GM12878 (cell line): ENCODE data around the gene MCTS1. TPM values are rescaled to one million over a fixed set of nuclear protein-coding genes. Genes with fewer than 3 reads are reported as not detected.

Experiments
- BCLAF1 ChIP-seq: fragments of 450-650 bp; IDR thresholded peaks from 2 replicates; pipeline ENCODE4 v1.6.1; 2017; ENCODE audit warnings: antibody characterized with exemption, mild to moderate bottlenecking, moderate library complexity
- CBX3 ChIP-seq: fragments of 200-600 bp; sonication (generic); IDR thresholded peaks from 2 replicates; pipeline ENCODE4 v1.6.1; 2016; ENCODE audit warnings: low read depth, borderline replicate concordance
- CEBPZ ChIP-seq: fragments of 150-350 bp; IDR thresholded peaks from 2 replicates; pipeline ENCODE4 v1.6.1; 2016; ENCODE audit warnings: low read depth, low read length
- CTCF ChIP-seq, 3 experiments: IDR thresholded peaks in 2 of 3; conservative IDR thresholded peaks in 1 of 3; 2 replicates each; pipeline ENCODE4 v1.5.1; 2011; ENCODE audit warnings: low read depth in 3 of 3, low read length in 3 of 3, mild to moderate bottlenecking in 3 of 3, control low read depth in 2 of 3, moderate library complexity in 2 of 3, inconsistent platforms in 1 of 3, mixed read lengths in 1 of 3; ENCODE audit not compliant: control insufficient read depth in 2 of 3, insufficient read depth in 1 of 3; ENCODE audit errors: extremely low read depth in 1 of 3
- ELK1 ChIP-seq: IDR thresholded peaks from 2 replicates; pipeline ENCODE4 v1.6.1; 2012; ENCODE audit warnings: low read depth, low read length, improper control_type of control experiment
- EP300 ChIP-seq, 2 experiments: fragments of 150-350 bp in 1 of 2; IDR thresholded peaks; 2 replicates each; pipeline ENCODE4 v1.6.1; 2011 to 2012; ENCODE audit warnings: low read depth in 2 of 2, low read length in 2 of 2, borderline replicate concordance in 1 of 2, improper control_type of control experiment in 1 of 2, inconsistent platforms in 1 of 2; ENCODE audit not compliant: control insufficient read depth in 1 of 2
- ESRRA ChIP-seq: IDR thresholded peaks from 2 replicates; pipeline ENCODE4 v1.6.1; 2012; ENCODE audit warnings: mild to moderate bottlenecking, low read length, improper control_type of control experiment
- IRF3 ChIP-seq: fragments of 450-650 bp; IDR thresholded peaks from 2 replicates; pipeline ENCODE4 v1.6.1; 2014; ENCODE audit warnings: mild to moderate bottlenecking
- JUND ChIP-seq: IDR thresholded peaks from 2 replicates; pipeline ENCODE4 v1.6.1; 2012; ENCODE audit warnings: low read depth, mild to moderate bottlenecking, low read length, improper control_type of control experiment, moderate library complexity
- LARP7 ChIP-seq: fragments of 450-650 bp; IDR thresholded peaks from 2 replicates; pipeline ENCODE4 v1.6.1; 2017; ENCODE audit warnings: mild to moderate bottlenecking
- MTA2 ChIP-seq: fragments of 450-650 bp; IDR thresholded peaks from 2 replicates; pipeline ENCODE4 v1.6.1; 2016; ENCODE audit warnings: low read depth, mild to moderate bottlenecking, moderate library complexity
- PAX5 ChIP-seq: IDR thresholded peaks from 2 replicates; pipeline ENCODE4 v1.6.1; 2011; ENCODE audit warnings: low read depth, low read length, borderline replicate concordance
- PAX8 ChIP-seq: fragments of 450-650 bp; IDR thresholded peaks from 2 replicates; pipeline ENCODE4 v1.6.1; 2017; ENCODE audit warnings: mild to moderate bottlenecking, moderate library complexity
- PML ChIP-seq: IDR thresholded peaks from 2 replicates; pipeline ENCODE4 v1.6.1; 2012; ENCODE audit warnings: low read length, inconsistent platforms
- POLR2AphosphoS2 ChIP-seq: IDR thresholded peaks from 2 replicates; pipeline ENCODE4 v1.6.1; 2011; ENCODE audit warnings: low read depth, mild to moderate bottlenecking, low read length, improper control_type of control experiment, moderate library complexity
- RBBP5 ChIP-seq: fragments of 200-600 bp; sonication (generic); conservative IDR thresholded peaks from 2 replicates; pipeline ENCODE4 v1.6.1; 2016
- RCOR1 ChIP-seq: conservative IDR thresholded peaks from 2 replicates; pipeline ENCODE4 v1.6.1; 2012; ENCODE audit warnings: low read depth, low read length, improper control_type of control experiment
- YBX1 ChIP-seq: fragments of 450-650 bp; IDR thresholded peaks from 2 replicates; pipeline ENCODE4 v1.6.1; 2016; ENCODE audit warnings: antibody characterized with exemption
- ZNF24 ChIP-seq: fragments of 450-650 bp; IDR thresholded peaks from 2 replicates; pipeline ENCODE4 v1.6.1; 2017; ENCODE audit warnings: antibody characterized with exemption, mild to moderate bottlenecking
- ZSCAN29 ChIP-seq: fragments of 450-650 bp; IDR thresholded peaks from 2 replicates; pipeline ENCODE4 v1.6.1; 2017; ENCODE audit warnings: mild to moderate bottlenecking, moderate library complexity
- polyA plus RNA-seq, 11 experiments: library from polyadenylated mRNA; depleted of rRNA in 4 of 11; unstranded in 6 of 11; stranded (reverse) in 5 of 11; fragments of >200 nt; fragmentation: Nextera tagmentation in 4 of 11; fragmentation: Illumina TruSeq in 1 of 11; extraction: Ambion mirVana in 4 of 11; extraction: Trizol in 1 of 11; gene quantifications; 1 replicate in 1 of 11; 2 replicates in 10 of 11; pipeline versions ENCODE4 v1.2.1 to v1.2.3, GENCODE V29; 2011 to 2016; ENCODE audit warnings: inconsistent platforms in 2 of 11, missing spikeins in 2 of 11, low read depth in 1 of 11
- total RNA-seq, 4 experiments: library from RNA; depleted of rRNA in 3 of 4; stranded (reverse); fragments of >200 nt in 3 of 4; fragmentation: Illumina TruSeq in 1 of 4; extraction: Trizol in 1 of 4; gene quantifications; 2 replicates each; pipeline versions ENCODE4 v1.2.1 to v1.2.3, GENCODE V29; 2013 to 2021

The MCTS1 gene
- total and polyA plus RNA-seq, 10 of the 15 experiments (the other 5 are each of a cell fraction or from before 2014, with no cell fraction given), result 59.5 to 238 (median 115) TPM

GRCh38 chrX:120629667-120630537, 26.0 kb downstream of the MCTS1 start, which contains the start of gene C1GALT1C1 (continued):
- TF ChIP-seq CTCF (IDR thresholded peaks at IDR 0.05 in 2 of 3, conservative IDR thresholded peaks at IDR 0.05 in 1 of 3; ENCODE audit: control insufficient read depth in 2 of 3, extremely low read depth in 1 of 3, insufficient read depth in 1 of 3, low read depth in 3 of 3, low read length in 3 of 3) (no peak), PAX8 (no peak), POLR2AphosphoS2 (peak; percentile 64), EP300 (IDR thresholded peaks at IDR 0.05; ENCODE audit: borderline replicate concordance in 1 of 2, control insufficient read depth in 1 of 2, low read depth in 2 of 2, low read length in 2 of 2) (no peak), LARP7 (no peak), RCOR1 (no peak), CBX3 (no peak), ELK1 (no peak), RBBP5 (no peak), MTA2 (no peak), ESRRA (no peak), ZNF24 (no peak), ZSCAN29 (no peak), PAX5 (peak; percentile 61; the same call in 1 of the 2 replicates), BCLAF1 (no peak), YBX1 (no peak), CEBPZ (no peak), IRF3 (no peak), JUND (no peak), PML (0 out of 2 replicates have a peak, but pooled peaks have one; percentile 45)
